ENCODE results near the gene DCLK1. TPM values are rescaled to one million over a fixed set of nuclear protein-coding genes. Genes with fewer than 3 reads are reported as not detected.

The DCLK1 gene
- total RNA-seq, 4 donors from 2014 or later: 20.5 to 40.1 (median 28.7) TPM

DNA sequence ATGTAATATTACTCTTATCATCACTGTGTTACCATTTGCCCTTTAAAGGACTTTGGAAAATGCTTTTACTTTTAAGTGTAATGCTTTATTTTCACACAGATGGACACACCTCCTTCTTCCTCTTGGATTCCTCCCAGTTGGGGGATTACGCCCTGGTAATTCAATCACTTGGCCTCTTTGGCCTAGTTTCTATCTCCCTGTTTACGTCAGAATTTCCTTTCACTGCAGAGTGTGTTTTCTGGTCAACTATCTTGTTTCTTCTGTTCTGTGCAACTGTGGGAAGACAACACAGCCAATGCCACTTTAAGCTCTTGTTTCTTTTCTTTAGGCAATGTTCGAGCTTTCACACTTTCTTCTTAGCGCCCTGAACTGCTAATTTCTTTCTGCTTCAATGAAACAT is 397.4 kb downstream of the DCLK1 start:
- peak; percentile 74 for DNase-seq (ENCODE audit: extremely low spot score)
- Histone ChIP-seq H3K9me3 (no peaks in the 10 kb centered on the region), H3K36me3 (no peaks in the 10 kb centered on the region), H3K4me1 (peaks cover 30 to 48% (median 35%) of the 10 kb centered on the region in 4 donors), H3K27me3 (no peaks in the 10 kb centered on the region), H3K27ac (replicated peaks in 1 of 4) (peak overlapping the region in 3 of 4 donors; percentile 2 to 69 (median 34)), H3K4me3 (no peak overlapping the region)
- 55% methylated on average over 4 of the region's 4 CpGs for WGBS
- intact Hi-C loops (cut with DNase I): no loop called here
- TF ChIP-seq CTCF (IDR thresholded peaks at IDR 0.05) (no peak), EP300 (IDR thresholded peaks at IDR 0.05) (no peak), POLR2AphosphoS5 (IDR thresholded peaks at IDR 0.05) (no peak), POLR2A (IDR thresholded peaks at IDR 0.05; ENCODE audit: low read depth) (no peak)

GRCh38 chr13:35732565-35732964 is 398.6 kb downstream of the DCLK1 start:
- no peak overlapping the region for H3K4me3 ChIP-seq
- H3K4me1 ChIP-seq: peaks cover 35 to 60% (median 43%) of the 10 kb centered on the region in 4 donors
- H3K36me3 ChIP-seq: no peaks in the 10 kb centered on the region
- H3K9me3 ChIP-seq: no peaks in the 10 kb centered on the region
- peak; percentile 24 for DNase-seq (ENCODE audit: extremely low spot score)
- intact Hi-C loops (cut with DNase I): no loop called here
- no peaks in the 10 kb centered on the region for H3K27me3 ChIP-seq
- 47% methylated on average over 4 of the region's 4 CpGs for WGBS
- H3K27ac ChIP-seq (replicated peaks in 1 of 4): peak overlapping the region; percentile 35 to 69 (median 60)
- TF ChIP-seq POLR2A (IDR thresholded peaks at IDR 0.05; ENCODE audit: low read depth): no peak
- TF ChIP-seq POLR2AphosphoS5 (IDR thresholded peaks at IDR 0.05): no peak
- TF ChIP-seq CTCF (IDR thresholded peaks at IDR 0.05): no peak
- no peak for TF ChIP-seq EP300 (IDR thresholded peaks at IDR 0.05)

- WGBS: 96% methylated on average over 4 of the region's 4 CpGs
- DNase-seq (ENCODE audit: extremely low spot score): peak; percentile 72
- H3K36me3 ChIP-seq: no peaks in the 10 kb centered on the region
- H3K4me1 ChIP-seq: peaks cover 36 to 62% (median 46%) of the 10 kb centered on the region in 4 donors
- no peak for TF ChIP-seq CTCF (IDR thresholded peaks at IDR 0.05)
- no peak for TF ChIP-seq POLR2A (IDR thresholded peaks at IDR 0.05; ENCODE audit: low read depth)
- no peak for TF ChIP-seq EP300 (IDR thresholded peaks at IDR 0.05)
- TF ChIP-seq POLR2AphosphoS5 (IDR thresholded peaks at IDR 0.05): no peak
- no peak overlapping the region for H3K4me3 ChIP-seq
- intact Hi-C loops (cut with DNase I): no loop called here
- no peaks in the 10 kb centered on the region for H3K9me3 ChIP-seq
- no peak overlapping the region for H3K27ac ChIP-seq (replicated peaks in 1 of 4)
- H3K27me3 ChIP-seq: no peaks in the 10 kb centered on the region
Observed at GRCh38 chr13:35731471-35731870, 399.7 kb downstream of the DCLK1 start.

DNA sequence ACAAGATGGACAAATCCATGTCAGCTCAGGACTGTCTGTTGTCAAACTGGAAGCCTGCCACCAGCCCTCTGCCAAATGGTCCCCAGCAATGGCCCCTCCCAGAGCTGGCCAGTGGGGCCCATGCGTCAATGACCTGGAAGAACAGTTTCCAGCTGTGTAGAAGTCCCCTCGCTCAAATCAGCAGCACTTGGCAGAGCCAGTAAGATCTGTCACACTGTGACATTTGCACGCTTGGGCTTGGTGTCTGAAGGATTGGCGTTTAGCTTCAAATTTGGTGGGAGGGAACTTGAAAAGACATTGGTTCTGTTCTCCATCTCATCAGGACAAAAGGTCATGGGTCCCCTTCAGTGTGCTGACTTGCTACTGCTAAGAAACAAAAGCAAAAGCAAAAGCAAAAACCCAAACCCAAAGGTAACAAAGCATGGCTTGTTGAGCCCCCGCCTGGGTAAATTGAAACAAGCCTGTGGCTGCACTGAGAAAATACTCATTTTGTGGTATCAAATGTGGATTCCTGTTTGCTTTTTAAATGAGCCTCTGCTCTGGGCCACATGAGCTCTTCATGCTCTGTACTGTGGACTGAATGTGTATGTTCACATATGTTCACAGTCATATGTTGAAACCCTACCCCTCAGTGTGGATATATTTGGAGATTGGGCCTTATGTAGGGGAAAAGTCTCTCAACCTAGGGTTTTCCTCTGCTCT is 401.1 kb downstream of the DCLK1 start:
- TF ChIP-seq POLR2AphosphoS5 (IDR thresholded peaks at IDR 0.05) (peak in 1 of 2 donors; percentile 29), POLR2A (IDR thresholded peaks at IDR 0.05; ENCODE audit: low read depth) (no peak), EP300 (IDR thresholded peaks at IDR 0.05) (no peak), CTCF (IDR thresholded peaks at IDR 0.05) (no peak)
- peaks cover 40 to 64% (median 49%) of the 10 kb centered on the region in 4 donors for H3K4me1 ChIP-seq
- no peaks in the 10 kb centered on the region for H3K27me3 ChIP-seq
- WGBS: 61% methylated on average over 5 of the region's 5 CpGs
- DNase-seq (ENCODE audit: extremely low spot score): peak; percentile 89
- no peaks in the 10 kb centered on the region for H3K9me3 ChIP-seq
- peak overlapping the region in 3 of 4 donors; percentile 45 to 57 (median 48) for H3K27ac ChIP-seq (replicated peaks in 1 of 4)
- no peaks in the 10 kb centered on the region for H3K36me3 ChIP-seq
- intact Hi-C loops (cut with DNase I): loop anchor here (10.0 kb wide), 2 partner anchors 55 to 85 kb away; no protein-coding TSS in a partner anchor
- no peak overlapping the region for H3K4me3 ChIP-seq

All from esophagus muscularis mucosa (tissue), 4 donors.